DMS153 (cell line): ENCODE results near the gene KIF17.
A peak's percentile ranks its signal among the peaks of the same experiment; 100 is the strongest.

Experiments
- DNase-seq: peaks from one replicate; lab custom pipeline; 2025; lab: John Stamatoyannopoulos, UW

Gene KIF17

DNA sequence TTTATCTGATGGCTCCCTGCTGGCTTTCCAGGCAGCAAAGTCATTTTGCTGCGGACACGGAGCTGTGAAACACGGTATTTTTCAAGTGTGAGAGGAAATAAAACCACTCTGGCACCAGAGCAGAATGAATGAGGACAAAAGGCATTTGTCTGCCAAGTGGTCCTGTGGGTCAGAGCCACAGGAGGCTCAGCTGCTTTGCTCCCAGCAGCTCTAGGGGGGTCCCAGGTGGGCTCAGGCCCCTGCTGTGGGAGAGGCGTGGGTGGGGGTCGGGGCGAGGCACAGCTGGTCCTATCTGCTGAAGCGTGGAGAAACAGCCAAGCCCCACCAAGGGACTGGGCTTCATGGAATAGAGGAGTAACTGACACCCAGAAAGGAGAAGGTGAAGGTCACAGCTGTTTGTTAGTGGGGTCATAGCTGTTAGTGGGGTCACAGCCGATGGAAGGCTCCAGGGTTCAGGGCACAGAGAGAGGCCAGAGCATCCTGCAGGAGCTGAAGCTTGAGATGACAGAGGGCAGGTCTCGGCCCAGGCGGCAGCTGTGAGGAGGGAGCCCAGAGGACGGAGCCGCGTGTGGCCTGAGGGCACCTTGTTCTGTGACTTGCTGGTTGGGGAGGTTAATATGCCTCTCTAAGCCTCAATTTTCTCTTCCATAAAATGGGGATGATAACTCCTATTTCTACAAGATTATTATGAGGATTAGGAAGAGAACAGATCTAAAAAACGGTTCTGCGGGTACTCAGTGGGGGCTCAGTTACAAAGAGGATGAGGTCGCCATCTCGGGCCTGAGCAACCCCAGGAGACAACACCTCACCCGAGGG lies 7.1 kb downstream of the KIF17 start:
- no peak for DNase-seq

DNA sequence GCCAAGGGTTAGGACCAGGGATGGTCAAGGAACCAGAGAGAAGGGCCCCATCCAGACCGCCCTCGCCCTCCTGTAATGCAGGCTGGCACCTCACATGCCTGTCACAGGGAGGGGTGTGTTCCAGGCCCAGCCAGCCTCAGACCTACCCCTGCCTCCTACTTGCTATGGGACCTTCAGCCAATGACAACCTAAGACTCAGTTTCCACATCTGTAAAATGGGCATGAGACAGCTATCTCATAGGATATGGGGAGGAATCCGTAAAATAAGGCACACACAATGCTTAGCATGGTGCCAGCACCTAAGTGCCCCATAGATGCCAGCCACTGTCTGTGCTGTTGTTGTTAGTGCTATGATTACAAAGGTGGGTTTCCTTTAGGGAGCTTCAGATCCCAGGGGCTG lies 7.9 kb downstream of the KIF17 start:
- no peak for DNase-seq

GRCh38 chr1:20708891-20709290 lies 8.9 kb downstream of the KIF17 start:
- no peak for DNase-seq

DNA sequence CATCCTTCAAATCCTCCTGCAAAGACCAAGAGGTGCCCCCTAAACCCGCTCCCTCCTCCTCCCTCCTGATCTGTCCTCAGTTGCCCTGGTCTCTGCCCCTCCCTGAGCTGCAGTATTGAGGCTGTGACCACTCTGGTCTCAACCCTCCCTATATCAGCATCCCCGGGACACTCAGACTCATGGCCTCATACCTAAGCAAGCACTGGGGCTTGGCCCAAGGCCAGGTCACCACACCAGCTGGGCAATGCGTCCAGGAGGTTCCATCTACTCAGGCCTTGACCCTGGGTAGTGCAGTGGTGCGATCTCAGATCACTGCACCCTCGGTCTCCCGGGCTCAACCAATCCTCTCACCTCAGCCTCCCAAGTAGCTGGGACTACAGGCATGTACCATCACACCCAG lies 9.8 kb downstream of the KIF17 start:
- no peak for DNase-seq

DNA sequence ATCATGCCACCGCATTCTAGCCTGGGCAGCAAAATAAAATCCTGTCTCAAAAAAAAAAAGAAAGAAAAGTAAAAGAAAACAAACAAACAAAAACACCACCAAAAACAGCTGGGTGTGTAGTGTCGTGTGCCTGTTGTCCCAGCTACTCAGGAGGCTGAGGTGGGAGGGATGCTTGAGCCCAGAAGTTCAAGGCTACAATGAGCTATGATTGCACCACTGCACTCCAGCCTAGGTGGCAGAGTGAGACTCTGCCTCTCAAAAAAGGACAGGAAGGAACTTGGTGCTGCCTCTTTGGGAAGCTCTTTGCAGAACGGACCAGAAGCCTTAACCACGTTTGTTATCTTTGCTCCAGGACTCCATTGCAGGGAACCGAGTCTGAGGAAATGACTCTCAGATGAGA lies 11.0 kb downstream of the KIF17 start:
- no peak for DNase-seq

- no peak for DNase-seq
These were observed 12.5 kb downstream of the KIF17 start for GRCh38 chr1:20705203-20705755.

DNA sequence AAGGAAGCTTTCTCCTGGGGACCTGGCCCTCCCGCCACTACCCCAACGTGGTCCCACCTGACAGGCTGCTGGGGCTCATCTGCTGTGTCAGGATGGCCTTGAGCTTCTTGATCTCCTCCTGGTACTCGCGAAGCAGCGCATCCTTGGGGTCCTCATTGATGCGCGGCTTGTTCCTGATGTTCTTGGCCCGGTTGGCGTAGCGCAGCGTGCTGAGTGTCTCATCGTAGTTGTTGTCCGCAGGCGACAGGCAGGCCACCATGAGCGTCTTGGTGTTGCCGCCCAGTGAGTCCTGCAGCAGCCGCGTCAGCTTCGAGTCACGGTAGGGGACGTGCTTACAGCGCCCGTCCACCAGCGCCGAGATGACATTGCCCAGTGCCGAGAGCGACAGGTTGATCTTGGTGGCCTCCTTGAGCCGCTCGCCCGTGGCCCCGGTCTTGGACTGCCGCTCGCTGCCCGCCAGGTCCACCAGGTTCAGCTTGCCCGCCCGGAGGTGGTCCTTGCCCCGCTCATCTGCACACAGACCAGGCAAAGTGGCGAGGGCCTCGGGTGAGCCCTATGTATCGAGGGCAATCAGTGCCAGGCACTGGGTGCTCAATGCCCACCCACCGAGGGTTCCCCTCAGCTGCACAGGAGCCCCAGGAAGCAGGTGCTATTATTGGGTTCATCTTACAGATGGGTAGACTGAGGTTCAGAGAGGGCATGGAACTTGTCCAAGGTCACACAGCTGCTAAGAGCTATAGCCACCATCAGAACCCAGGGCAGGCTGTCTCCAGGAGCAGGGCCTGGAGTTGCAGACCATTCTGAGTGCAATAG lies 13.2 kb downstream of the KIF17 start:
- no peak for DNase-seq

DNA sequence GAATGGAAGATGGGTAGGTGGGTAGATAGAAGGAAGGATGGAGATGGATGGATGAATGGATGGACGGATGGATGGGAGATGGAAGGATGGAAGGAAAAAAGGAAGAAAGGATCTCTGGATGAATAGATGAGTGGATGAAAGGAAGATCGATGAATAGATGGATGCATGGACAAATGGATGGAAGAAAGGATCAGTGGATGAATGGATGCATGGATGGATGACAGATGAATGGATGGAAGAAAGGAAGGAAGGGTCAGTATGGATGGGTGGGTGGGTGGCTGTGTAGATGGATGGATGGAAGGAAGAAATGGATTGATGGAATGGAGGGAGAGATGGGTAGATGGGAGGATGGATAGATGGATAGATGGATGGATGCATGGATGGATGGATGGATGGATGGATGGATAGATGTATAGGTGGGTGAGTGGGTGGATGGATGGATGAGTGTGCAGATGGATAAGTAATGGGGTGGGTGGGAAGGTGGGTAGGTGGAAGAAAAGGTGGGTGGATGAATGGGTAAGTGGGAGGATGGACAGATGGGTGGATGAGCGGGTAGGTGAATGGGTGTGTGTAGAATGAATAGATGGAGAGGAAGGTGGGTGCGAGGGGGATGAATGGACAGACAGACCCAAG lies 14.6 kb downstream of the KIF17 start:
- no peak for DNase-seq

- no peak for DNase-seq
These were observed 15.4 kb downstream of the KIF17 start for GRCh38 chr1:20702416-20702815.

DNA sequence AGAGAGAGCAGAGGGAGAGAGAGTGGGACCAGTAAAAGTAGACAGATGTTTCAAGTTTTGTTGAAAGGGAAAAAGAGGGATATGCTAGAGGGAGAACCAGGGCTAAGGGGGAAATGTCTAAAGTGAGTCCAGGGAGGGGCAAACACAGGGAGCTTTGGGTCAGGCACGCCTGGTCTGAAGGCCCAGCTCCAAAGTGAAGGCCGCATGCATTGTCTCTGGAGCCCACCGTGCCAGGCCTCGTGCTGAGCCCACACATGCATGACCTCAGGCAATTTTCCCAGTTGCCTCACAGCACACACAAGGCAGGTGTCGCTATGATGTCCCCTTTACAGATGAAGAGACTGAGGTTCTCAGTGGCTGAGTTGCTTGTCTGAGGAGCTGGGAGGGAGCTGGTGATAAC lies 16.0 kb downstream of the KIF17 start:
- no peak for DNase-seq

DNA sequence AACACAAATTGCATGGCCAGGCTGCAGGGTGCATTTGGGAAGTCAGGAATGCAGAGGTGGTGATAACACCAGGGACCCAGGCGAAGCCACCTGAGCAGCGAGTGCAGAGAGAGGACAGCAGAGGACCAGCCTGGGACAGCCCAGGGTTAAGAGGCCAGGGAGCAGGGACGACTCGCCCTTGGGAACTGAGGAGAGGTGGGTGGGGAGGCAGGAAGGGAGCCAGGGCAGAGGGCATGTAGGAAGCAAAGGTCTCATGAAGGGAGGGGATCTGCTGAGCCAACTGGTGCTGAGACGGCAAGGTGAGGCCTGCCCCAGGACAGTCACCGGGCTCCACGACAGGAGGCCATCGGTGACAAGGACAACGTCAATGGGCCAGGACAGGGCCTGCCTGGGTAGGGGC lies 16.4 kb downstream of the KIF17 start:
- no peak for DNase-seq

DNA sequence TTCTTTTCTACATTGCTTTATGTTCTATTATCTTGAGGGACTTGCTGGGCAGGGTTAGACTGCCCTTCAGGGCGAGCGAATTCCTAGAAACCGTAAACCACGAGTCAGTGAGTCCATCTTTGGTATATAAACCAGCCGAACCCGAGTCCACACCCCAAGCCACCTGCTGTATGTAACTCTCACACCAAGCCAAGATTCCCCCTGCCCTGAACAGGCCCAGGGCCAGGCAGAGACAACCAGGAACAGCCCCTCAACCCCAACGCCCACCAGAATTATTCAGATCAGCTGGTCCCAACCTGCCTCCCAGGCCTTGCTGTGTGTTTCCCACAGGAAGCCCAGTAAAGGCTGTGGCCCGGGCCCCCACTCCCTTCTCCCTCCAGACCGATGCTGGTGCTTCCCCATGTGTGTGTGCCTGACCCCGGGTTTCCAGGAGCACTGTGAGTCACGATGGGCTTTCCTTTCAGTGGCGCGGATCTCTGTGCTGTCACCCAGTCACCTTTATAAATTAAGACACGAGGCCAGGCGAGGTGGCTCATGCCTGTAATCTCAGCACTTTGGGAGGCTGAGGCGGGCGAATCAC lies 17.1 kb downstream of the KIF17 start:
- no peak for DNase-seq

GRCh38 chr1:20699558-20699957 lies 18.2 kb downstream of the KIF17 start:
- DNase-seq: no peak

DNA sequence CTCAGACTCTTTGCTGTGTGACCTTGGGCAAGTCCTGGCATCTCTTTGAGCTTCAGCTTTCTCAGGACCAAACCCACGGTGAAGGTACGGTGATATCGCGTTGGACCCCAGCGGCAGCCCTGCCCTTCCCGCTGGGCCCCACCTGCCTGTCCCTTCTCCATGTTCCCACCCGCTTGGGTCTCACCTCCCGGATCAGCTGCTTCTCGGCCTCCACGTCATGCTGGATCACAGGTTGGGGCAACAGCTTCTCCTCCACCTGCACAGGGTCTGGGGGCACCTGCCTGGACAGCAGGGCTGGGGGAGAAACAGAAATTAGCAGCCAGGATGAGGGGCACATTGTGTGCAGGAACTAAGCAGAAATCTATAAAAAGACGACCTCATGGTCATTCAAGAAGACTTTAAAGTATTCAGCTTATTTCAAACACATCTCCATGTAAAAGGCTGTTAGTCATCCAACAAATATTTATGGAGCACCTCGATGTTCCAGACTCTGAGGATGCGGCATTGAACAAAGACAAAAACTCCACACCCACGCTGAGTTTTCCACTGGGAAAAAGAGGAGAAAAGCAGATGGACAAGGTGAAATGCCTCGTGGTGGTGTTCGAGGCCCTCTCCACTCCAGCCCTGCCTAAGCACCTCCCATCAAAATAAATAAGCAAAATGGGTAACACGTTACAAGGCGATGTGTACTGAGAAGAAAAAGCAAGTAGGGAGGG lies 19.5 kb downstream of the KIF17 start:
- DNase-seq: no peak

DNA sequence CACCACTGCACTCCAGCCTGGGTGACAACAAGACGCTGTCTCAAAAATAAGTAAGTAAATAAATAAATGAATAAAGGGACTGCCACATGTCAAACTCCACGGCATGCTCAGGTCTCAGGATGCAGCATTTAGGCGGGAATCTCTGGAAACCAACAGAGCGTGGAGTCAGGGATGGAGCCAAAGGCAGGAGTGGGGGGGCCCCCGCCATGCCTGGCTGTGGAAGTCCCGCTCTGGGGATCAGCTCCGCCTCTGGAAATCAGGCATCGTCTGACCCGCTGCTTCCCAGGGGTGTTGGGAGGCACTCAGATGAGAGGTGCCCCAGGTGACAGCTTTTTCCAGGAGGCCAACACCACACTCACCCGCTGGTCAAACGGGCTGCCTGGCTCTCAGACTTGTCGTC lies 20.2 kb downstream of the KIF17 start:
- no peak for DNase-seq

DNA sequence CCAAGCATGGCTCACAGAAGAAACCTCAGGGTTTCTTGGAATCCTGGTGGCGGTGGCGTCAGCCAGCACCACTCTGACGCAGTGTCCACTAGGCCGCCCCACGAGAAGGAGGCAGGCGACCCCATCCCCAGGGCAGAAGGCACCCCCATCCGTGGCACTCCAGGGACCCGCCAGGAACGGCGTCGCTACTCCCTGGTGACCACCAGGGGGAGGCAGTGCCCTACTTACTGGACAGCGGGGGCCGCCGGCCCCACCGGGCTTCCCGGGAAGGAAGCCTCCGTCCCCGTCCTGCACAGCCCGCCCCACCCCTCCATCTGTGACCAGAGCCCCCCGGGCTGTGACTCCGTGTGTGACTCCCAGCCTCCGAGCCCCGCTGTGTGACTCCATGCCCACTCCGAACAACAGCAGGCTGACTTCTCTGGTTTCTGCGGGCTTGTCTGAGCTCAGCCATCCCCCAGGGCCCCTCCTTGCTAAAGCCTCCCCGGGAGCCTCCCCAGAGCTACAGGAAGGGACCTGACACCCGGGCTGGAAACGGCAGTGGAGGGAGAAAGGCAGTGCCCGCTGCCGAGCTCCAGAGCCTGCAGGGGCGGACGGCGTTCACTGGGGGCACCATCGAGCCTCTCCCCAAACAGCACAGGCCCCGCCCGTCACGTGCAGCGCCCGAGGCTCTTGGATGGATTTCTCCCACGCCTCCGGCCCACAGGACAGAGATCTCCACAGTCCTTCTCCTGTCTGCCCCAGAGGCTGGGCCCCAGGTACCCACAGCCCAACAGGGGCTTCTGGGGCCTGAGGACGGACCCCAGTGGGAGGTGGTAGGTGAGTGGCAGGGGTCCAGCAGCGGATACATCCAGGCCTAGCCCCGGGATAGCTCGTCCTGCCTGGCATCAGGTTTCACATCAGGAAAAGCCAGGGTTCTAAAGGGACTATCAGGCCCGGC lies 21.1 kb downstream of the KIF17 start:
- peak; percentile 95 for DNase-seq

DNA sequence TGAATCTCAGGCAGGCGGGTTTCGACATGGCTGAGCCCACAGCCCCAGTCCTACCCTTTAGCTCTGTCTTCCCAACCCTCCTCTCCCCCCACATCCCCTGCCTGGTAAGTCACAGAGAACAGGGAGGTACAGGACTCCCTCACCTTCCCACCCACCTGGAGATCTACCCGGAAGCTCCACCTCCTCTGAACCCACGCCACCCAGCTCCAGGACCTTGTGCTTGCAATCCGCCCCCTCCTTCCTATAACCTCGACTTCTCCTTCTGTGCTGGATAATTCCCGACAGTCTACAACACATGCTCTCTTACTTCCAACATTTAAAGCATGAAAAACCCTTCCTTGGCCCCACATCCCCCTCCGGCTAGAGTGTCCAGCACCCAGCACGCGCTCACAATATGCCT lies 22.3 kb downstream of the KIF17 start:
- DNase-seq: no peak

GRCh38 chr1:20693623-20694022 lies 24.2 kb downstream of the KIF17 start:
- DNase-seq: no peak

- no peak for DNase-seq
These were observed 25.9 kb downstream of the KIF17 start for GRCh38 chr1:20691872-20692271.

DNA sequence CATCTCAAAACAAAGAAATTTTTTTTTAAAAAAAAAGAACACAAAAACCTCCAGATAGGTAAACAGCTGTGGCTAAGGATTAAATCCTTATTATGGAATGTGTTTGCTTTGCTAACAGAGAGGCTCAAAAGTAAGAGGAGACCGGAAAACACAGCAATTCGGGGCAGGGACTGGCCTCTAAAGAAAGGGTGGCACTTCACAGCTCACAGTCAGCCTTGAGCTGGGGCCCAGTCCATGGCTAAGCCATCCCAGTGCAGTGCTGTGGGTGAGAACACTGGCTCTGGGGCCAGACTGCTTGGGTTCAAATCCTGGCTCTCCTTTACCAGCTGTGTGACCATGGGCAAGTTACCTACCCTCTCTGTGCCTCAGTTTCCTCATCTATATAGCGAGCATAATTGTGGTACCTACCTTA lies 28.2 kb downstream of the KIF17 start:
- no peak for DNase-seq
